Left ventricle myocardium inferior (tissue), 1 donor: ENCODE measurements around the gene SDE2. TPM values are rescaled to one million over a fixed set of nuclear protein-coding genes. Genes with fewer than 3 reads are reported as not detected.

Experiments
- DNase-seq: peaks from one replicate; pipeline ENCODE4 v3.0.0-alpha.2; 2020
- H3K27ac ChIP-seq: fragments of 200-600 bp; replicated peaks from 2 replicates; pipeline ENCODE4 v1.8.0; 2021
- H3K27me3 ChIP-seq: fragments of 200-600 bp; 2 replicates; pipeline ENCODE4 v1.8.0; 2021; ENCODE audit warnings: low read depth
- H3K36me3 ChIP-seq: fragments of 200-600 bp; 2 replicates; pipeline ENCODE4 v1.8.0; 2021
- H3K4me1 ChIP-seq: fragments of 200-600 bp; 2 replicates; pipeline ENCODE4 v1.8.0; 2021
- H3K4me3 ChIP-seq: fragments of 200-600 bp; 2 replicates; pipeline ENCODE4 v1.8.0; 2021; ENCODE audit warnings: mild to moderate bottlenecking, moderate library complexity
- H3K9me3 ChIP-seq: fragments of 200-600 bp; replicated peaks from 2 replicates; pipeline ENCODE4 v1.8.0; 2021
- CTCF ChIP-seq: fragments of 200-600 bp; IDR thresholded peaks from 2 replicates; pipeline ENCODE4 v1.8.0; 2021; ENCODE audit warnings: antibody characterized with exemption, mild to moderate bottlenecking, borderline replicate concordance
- intact Hi-C: fragments of 100-400 bp; cut with micrococcal nuclease; formaldehyde crosslinking; loops from one replicate; pipeline ENCODE4 v1.11.0; 2022
- total RNA-seq: library from RNA; stranded (reverse); fragmentation: NEBNext Ultra II Directional; extraction: Animal tissue kit (Norgen Biotek cat#: 25700); gene quantifications from one replicate; pipeline ENCODE4 v1.2.1, GENCODE V29; 2021
- donor health status: DM: no; HTN: yes; CAD: no; lungs with severe emphysema.

The SDE2 gene
- total RNA-seq, 1 donor from 2014 or later: 11.3 TPM

DNA sequence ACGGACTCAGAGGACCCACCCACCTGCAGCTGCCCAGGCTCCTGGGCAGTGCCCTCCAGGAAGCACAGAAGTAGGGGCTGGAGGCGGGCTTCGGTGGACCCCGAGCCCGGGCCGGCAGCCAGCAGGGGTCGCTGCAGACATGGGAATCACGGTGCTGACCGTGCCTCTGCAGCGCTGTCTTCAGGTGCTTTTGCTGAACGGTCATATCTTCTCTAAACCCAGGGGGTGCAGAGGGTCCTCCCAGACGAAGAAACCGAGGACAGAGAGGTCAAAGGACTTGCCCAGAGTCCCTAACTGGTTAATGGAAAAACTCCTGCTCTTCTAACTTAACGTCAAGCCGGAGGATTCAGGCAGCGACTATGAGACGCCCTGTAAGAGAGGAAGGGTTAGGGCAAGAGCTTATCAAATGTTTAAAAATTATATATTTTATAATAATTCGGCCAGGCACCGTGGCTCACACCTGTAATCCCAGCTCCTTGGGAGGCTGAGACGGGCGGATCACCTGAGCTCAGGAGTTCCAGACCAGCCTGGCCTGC is 36.6 kb downstream of the SDE2 start:
- Histone ChIP-seq H3K36me3 (no peaks in the 10 kb centered on the region), H3K4me1 (peaks cover 4% of the 10 kb centered on the region), H3K4me3 (no peak overlapping the region), H3K27me3 (peaks cover 17% of the 10 kb centered on the region), H3K9me3 (no peaks in the 10 kb centered on the region), H3K27ac (no peak overlapping the region)
- intact Hi-C loops: no loop called here
- peak; percentile 33 for DNase-seq
- TF ChIP-seq CTCF: peak; percentile 65

GRCh38 chr1:225961659-225962439 is 37.3 kb downstream of the SDE2 start:
- Histone ChIP-seq H3K4me1 (peaks cover 4% of the 10 kb centered on the region), H3K4me3 (no peak overlapping the region), H3K9me3 (no peaks in the 10 kb centered on the region), H3K27ac (no peak overlapping the region), H3K27me3 (peaks cover 17% of the 10 kb centered on the region), H3K36me3 (no peaks in the 10 kb centered on the region)
- TF ChIP-seq CTCF: no peak
- DNase-seq: no peak
- intact Hi-C loops: no loop called here

GRCh38 chr1:225958041-225958440 is 41.1 kb downstream of the SDE2 start:
- no peak overlapping the region for H3K27ac ChIP-seq
- H3K4me3 ChIP-seq: no peak overlapping the region
- H3K9me3 ChIP-seq: no peaks in the 10 kb centered on the region
- H3K36me3 ChIP-seq: no peaks in the 10 kb centered on the region
- peaks cover 4% of the 10 kb centered on the region for H3K4me1 ChIP-seq
- intact Hi-C loops: no loop called here
- peaks cover 17% of the 10 kb centered on the region for H3K27me3 ChIP-seq
- DNase-seq: no peak
- TF ChIP-seq CTCF: no peak

DNA sequence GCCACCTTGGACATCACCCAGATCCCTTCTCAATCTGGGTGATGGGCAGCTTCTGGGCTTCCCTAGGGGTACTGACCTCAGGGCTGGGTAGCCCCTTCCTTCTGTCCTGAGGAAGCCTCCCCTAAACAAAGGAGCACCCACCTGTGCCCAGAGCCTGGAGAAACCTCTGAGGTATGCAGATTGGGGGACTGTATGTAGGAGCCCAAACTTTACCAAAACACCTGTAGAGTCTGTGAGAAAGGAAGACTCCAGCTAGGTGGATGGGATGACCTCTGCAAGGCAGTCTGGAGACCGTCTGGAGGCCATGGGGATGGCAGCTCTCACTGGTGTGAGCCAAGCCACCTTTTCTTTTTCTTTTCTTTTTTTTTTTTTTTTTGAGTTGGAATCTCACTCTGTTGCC is 44.4 kb downstream of the SDE2 start:
- no peak for TF ChIP-seq CTCF

GRCh38 chr1:225953315-225953714 is 45.8 kb downstream of the SDE2 start:
- no peak overlapping the region for H3K4me3 ChIP-seq
- intact Hi-C loops: no loop called here
- no peak for DNase-seq

More for the DNA sequence above, 44.4 kb downstream of the SDE2 start:
- Histone ChIP-seq H3K27ac (no peak overlapping the region), H3K9me3 (no peaks in the 10 kb centered on the region), H3K36me3 (no peaks in the 10 kb centered on the region), H3K4me3 (no peak overlapping the region), H3K4me1 (no peaks in the 10 kb centered on the region), H3K27me3 (peaks cover 24% of the 10 kb centered on the region)
- intact Hi-C loops: no loop called here
- DNase-seq: no peak

More at GRCh38 chr1:225953315-225953714, 45.8 kb downstream of the SDE2 start:
- H3K9me3 ChIP-seq: no peaks in the 10 kb centered on the region
- H3K27ac ChIP-seq: no peak overlapping the region
- TF ChIP-seq CTCF: no peak
- H3K36me3 ChIP-seq: no peaks in the 10 kb centered on the region
- peaks cover 29% of the 10 kb centered on the region for H3K27me3 ChIP-seq
- no peaks in the 10 kb centered on the region for H3K4me1 ChIP-seq
